ENCODE measurements around the gene DPEP2NB. TPM values are rescaled to one million over a fixed set of nuclear protein-coding genes. Genes with fewer than 3 reads are reported as not detected.

Gene DPEP2NB
- total RNA-seq, 2 experiments from 2014 or later: not detected

DNA sequence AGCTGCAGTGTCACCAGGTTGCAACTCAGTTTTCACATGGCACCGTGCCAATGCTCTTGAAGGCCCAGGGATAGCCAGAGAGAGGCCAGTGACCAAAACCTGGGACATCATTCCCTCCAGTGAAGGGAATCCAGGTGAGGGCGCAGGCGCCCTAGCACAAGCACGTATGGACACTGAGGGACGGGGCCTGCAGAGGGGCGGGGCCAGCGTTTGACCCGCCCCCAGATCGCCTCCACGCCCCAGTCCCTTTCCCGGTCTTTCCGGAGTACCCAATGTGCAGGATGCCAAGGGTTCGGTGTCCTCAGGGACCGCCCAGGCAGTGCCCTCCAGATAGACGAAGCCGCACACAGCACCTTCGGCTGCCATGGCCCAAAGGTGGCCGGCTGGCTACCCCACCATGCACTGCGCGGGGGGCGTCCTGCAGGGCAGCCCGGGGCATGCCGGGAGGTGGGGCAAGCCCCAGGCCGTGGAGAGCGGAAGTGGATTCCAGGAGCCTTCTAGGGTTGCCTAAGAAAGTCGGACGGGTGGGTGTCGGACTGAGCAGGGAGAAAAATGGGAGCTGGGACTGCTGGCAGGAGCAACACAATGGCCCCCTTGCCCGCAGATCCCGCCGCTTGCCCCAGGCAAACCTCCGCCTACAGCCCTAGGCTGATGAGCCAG is 51.9 kb downstream of the DPEP2NB start:
- intact Hi-C loops (cut with micrococcal nuclease): no loop called here
- ChIA-PET CTCF (interaction anchor here (1.7 kb wide), 1 partner anchor 23 kb away, joined by 5 read pairs; no protein-coding TSS in a partner anchor), POLR2A (interaction anchor here (0.8 to 1.7 kb wide), 3 partner anchors 14 to 58 kb away, joined by 3 to 9 read pairs (median 4); no protein-coding TSS in a partner anchor)
- H3K36me3 Mint-ChIP-seq (ENCODE audit: low read depth): peaks cover 20% of the 10 kb centered on the region
- no peaks in the 10 kb centered on the region for H3K27me3 Mint-ChIP-seq
- H3K4me3 Mint-ChIP-seq: no peak overlapping the region
- no peaks in the 10 kb centered on the region for H3K9me3 Mint-ChIP-seq
- peaks cover 11% of the 10 kb centered on the region for H3K4me1 Mint-ChIP-seq (ENCODE audit: low read depth)
- no peak overlapping the region for H3K27ac Mint-ChIP-seq
- TF ChIP-seq, protein P1, sequence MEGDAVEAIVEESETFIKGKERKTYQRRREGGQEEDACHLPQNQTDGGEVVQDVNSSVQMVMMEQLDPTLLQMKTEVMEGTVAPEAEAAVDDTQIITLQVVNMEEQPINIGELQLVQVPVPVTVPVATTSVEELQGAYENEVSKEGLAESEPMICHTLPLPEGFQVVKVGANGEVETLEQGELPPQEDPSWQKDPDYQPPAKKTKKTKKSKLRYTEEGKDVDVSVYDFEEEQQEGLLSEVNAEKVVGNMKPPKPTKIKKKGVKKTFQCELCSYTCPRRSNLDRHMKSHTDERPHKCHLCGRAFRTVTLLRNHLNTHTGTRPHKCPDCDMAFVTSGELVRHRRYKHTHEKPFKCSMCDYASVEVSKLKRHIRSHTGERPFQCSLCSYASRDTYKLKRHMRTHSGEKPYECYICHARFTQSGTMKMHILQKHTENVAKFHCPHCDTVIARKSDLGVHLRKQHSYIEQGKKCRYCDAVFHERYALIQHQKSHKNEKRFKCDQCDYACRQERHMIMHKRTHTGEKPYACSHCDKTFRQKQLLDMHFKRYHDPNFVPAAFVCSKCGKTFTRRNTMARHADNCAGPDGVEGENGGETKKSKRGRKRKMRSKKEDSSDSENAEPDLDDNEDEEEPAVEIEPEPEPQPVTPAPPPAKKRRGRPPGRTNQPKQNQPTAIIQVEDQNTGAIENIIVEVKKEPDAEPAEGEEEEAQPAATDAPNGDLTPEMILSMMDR (IDR thresholded peaks at IDR 0.05): no peak
- ATAC-seq: no peak
- DNase-seq: no peak

Other genes starting within 250 kb of the DPEP2NB start
- gene RANBP10, start 209.4 kb downstream of the DPEP2NB start, total RNA-seq: 10 to 100 TPM; 15.9 to 18.9 TPM
- under 1 TPM; 0.40 to 0.47 TPM for gene TSNAXIP1, start 209.0 kb downstream of the DPEP2NB start, total RNA-seq
- gene THAP11, start 173.6 kb downstream of the DPEP2NB start, total RNA-seq: 10 to 100 TPM; 40.6 to 40.7 TPM
- gene NUTF2, start 169.0 kb downstream of the DPEP2NB start, total RNA-seq: 100 to 1,000 TPM; 152 to 157 TPM
- gene CENPT, start 168.2 kb downstream of the DPEP2NB start, total RNA-seq: 10 to 100 TPM; 40.4 to 42.2 TPM
- gene EDC4, start 142.9 kb downstream of the DPEP2NB start, total RNA-seq: 10 to 100 TPM; 78.7 to 90.9 TPM
- under 1 TPM in 1 of 2 experiments, not detected in 1; 0.83 TPM for gene NRN1L, start 131.0 kb downstream of the DPEP2NB start, total RNA-seq
- gene PSKH1, start 122.7 kb downstream of the DPEP2NB start, total RNA-seq: 1 to 10 TPM; 8.4 to 8.5 TPM
- gene CTRL, start 84.0 kb downstream of the DPEP2NB start, total RNA-seq: 1 to 10 TPM; 3.8 to 3.9 TPM
- gene PSMB10, start 79.1 kb downstream of the DPEP2NB start, total RNA-seq: 100 to 1,000 TPM; 205 to 206 TPM
- gene LCAT, start 71.8 kb downstream of the DPEP2NB start, total RNA-seq: 10 to 100 TPM; 10.6 to 14.3 TPM
- 10 to 100 TPM; 32.5 to 38.0 TPM for gene SLC12A4, start 47.3 kb downstream of the DPEP2NB start, total RNA-seq
- under 1 TPM; 0.16 to 0.25 TPM for gene DPEP3, start 35.4 kb downstream of the DPEP2NB start, total RNA-seq
- gene DPEP2, start 16.4 kb downstream of the DPEP2NB start, total RNA-seq: 1 to 10 TPM; 2.9 TPM
- 10 to 100 TPM; 16.6 to 17.3 TPM for gene DDX28, start 7.3 kb upstream of the DPEP2NB start, total RNA-seq
- 10 to 100 TPM; 34.2 to 35.1 TPM for gene DUS2, start 7.4 kb upstream of the DPEP2NB start, total RNA-seq
- gene NFATC3, start 69.5 kb upstream of the DPEP2NB start, total RNA-seq: 100 to 1,000 TPM; 102 to 104 TPM
- gene ESRP2, start 220.2 kb upstream of the DPEP2NB start, total RNA-seq: under 1 TPM; 0.65 to 0.77 TPM
- 1 to 10 TPM; 6.7 to 6.8 TPM for gene PLA2G15, start 229.5 kb upstream of the DPEP2NB start, total RNA-seq
- gene SLC7A6, start 248.6 kb upstream of the DPEP2NB start, total RNA-seq: 10 to 100 TPM; 73.8 to 76.9 TPM

All from activated CD8-positive, alpha-beta T cell treated with anti-CD3 and anti-CD28 coated beads for 36 hours (primary cell).